ENCODE measurements around the gene NTNG2. TPM values are rescaled to one million over a fixed set of nuclear protein-coding genes. Genes with fewer than 3 reads are reported as not detected.

Gene NTNG2
- total and polyA plus RNA-seq, 2 donors (not counting 3 experiments of a cell fraction or from before 2014, with no cell fraction given) = 0.08 to 0.88 TPM

DNA sequence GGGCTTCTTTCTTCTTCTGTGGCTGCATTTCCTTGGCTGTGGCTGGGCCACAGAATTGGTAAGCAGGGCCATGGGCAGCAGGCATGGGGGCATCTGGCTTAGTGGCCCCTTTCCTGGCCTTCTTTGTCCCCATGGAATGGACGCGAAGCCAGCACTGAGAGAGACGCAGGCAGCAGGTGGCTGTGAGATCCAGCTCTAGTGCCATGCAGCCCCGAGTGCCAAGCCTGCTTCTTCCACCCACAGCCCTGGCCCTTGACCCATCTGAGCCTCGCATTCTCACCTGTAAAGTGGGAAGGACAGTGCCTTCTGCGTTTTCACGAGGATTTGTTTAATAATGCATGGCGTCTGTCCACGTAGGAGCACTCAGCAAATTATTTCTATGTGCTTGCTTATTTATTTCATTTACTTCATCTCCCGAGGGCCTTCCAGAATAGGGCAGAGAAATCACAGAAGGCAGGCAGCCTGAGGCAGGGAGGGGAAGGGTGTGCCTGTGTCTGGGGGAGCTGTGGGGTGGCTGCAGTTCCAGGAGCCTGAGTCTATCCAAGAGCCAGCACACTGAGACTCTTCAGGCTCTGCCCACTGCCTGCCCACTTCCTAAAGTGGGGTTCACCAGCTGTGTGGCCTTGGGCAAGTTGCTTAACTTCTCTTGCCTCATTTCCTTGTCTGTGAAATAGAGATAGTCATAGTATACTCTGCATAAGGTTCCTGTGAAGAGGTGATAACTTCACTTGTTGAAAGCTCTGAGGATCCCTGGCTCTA lies 55.2 kb downstream of the NTNG2 start:
- no peak overlapping the region for H3K4me3 ChIP-seq (replicated peaks in 1 of 3; ENCODE audit: insufficient read depth in 1 of 3, low read depth in 1 of 3, low read length in 3 of 3)
- intact Hi-C loops (cut with micrococcal nuclease) = no loop called here
- BruUV-seq (replicated peaks) = no TSS peak
- H3K9ac ChIP-seq (replicated peaks; ENCODE audit: extremely low read depth, insufficient read depth, low read length) = no peak overlapping the region
- no peaks in the 10 kb centered on the region for H3K79me2 ChIP-seq (ENCODE audit: control insufficient read depth, insufficient read depth, low read length)
- dilution Hi-C loops (cut with MboI; ENCODE audit: extremely low pct_ligation_motif_present, low sequenced_read_pairs) = no loop called here
- no peak overlapping the region for H3K4me2 ChIP-seq (ENCODE audit: insufficient read depth, low read length)
- H3K4me1 ChIP-seq (ENCODE audit: control insufficient read depth, extremely low read depth, insufficient read depth, low read length) = peaks cover 9% of the 10 kb centered on the region
- POLR2A ChIA-PET = no interaction called here
- no peak overlapping the region for H3K27ac ChIP-seq (ENCODE audit: insufficient read depth, low read depth, low read length)
- DNase-seq (ENCODE audit: low read depth, low spot score) = no peak
- H3K36me3 ChIP-seq (ENCODE audit: control insufficient read depth in 2 of 2, extremely low read depth in 1 of 2, insufficient read depth in 2 of 2, low read length in 2 of 2) = no peaks in the 10 kb centered on the region
- no peak overlapping the region for H2AFZ ChIP-seq (ENCODE audit: low read depth, low read length)
- H3K9me3 ChIP-seq (replicated peaks; ENCODE audit: control insufficient read depth, insufficient read depth, low read length) = no peaks in the 10 kb centered on the region
- peaks cover 5 to 8% of the 10 kb centered on the region in 2 experiments for H3K27me3 ChIP-seq (ENCODE audit: control insufficient read depth in 2 of 2, insufficient read depth in 2 of 2, low read length in 2 of 2)
- CTCF ChIA-PET = interaction anchor here (2.3 kb wide), 1 partner anchor 47 kb away, joined by 13 read pairs; no protein-coding TSS in a partner anchor
- FAIRE-seq = no peak
- H4K20me1 ChIP-seq (replicated peaks; ENCODE audit: control insufficient read depth, extremely low read depth, insufficient read depth, low read length) = no peaks in the 10 kb centered on the region
- H3K9me1 ChIP-seq (replicated peaks; ENCODE audit: control insufficient read depth, extremely low read depth, insufficient read depth, low read length) = no peaks in the 10 kb centered on the region
- TF ChIP-seq JUN (IDR thresholded peaks at IDR 0.05; ENCODE audit: borderline replicate concordance, insufficient read depth, insufficient read length, low read depth) = no peak
- TF ChIP-seq FOS (IDR thresholded peaks at IDR 0.05; ENCODE audit: borderline replicate concordance, insufficient read depth, low read length) = no peak
- TF ChIP-seq, protein P1, sequence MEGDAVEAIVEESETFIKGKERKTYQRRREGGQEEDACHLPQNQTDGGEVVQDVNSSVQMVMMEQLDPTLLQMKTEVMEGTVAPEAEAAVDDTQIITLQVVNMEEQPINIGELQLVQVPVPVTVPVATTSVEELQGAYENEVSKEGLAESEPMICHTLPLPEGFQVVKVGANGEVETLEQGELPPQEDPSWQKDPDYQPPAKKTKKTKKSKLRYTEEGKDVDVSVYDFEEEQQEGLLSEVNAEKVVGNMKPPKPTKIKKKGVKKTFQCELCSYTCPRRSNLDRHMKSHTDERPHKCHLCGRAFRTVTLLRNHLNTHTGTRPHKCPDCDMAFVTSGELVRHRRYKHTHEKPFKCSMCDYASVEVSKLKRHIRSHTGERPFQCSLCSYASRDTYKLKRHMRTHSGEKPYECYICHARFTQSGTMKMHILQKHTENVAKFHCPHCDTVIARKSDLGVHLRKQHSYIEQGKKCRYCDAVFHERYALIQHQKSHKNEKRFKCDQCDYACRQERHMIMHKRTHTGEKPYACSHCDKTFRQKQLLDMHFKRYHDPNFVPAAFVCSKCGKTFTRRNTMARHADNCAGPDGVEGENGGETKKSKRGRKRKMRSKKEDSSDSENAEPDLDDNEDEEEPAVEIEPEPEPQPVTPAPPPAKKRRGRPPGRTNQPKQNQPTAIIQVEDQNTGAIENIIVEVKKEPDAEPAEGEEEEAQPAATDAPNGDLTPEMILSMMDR (IDR thresholded peaks at IDR 0.05; ENCODE audit: extremely low read depth in 1 of 2, insufficient read depth in 1 of 2, low read depth in 1 of 2, low read length in 2 of 2) = no peak
- TF ChIP-seq EZH2 (IDR thresholded peaks at IDR 0.05; ENCODE audit: borderline replicate concordance, low read depth, low read length, severe bottlenecking) = no peak
- TF ChIP-seq POLR2A (IDR thresholded peaks at IDR 0.05; ENCODE audit: low read depth, low read length) = no peak
- no peak for TF ChIP-seq MYC (IDR thresholded peaks at IDR 0.05; ENCODE audit: low read depth, low read length)
- TF ChIP-seq, protein P2, sequence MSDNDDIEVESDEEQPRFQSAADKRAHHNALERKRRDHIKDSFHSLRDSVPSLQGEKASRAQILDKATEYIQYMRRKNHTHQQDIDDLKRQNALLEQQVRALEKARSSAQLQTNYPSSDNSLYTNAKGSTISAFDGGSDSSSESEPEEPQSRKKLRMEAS (IDR thresholded peaks at IDR 0.05; ENCODE audit: insufficient read depth, insufficient read length) = no peak
- no peak for TF ChIP-seq GATA2 (IDR thresholded peaks at IDR 0.05; ENCODE audit: insufficient read depth, insufficient read length, low read depth, low read length)
- no peak for TF ChIP-seq POLR2AphosphoS5 (IDR thresholded peaks at IDR 0.05; ENCODE audit: insufficient read depth, low read depth, low read length)
